GM21515 (cell line): ENCODE data around the gene SWT1.
A peak's percentile ranks its signal among the peaks of the same experiment; 100 is the strongest.
"Not testable (repeated sequence)": the region's sequence is repeated elsewhere in the genome, so short reads cannot be mapped to it uniquely, and the experiment has no call there.

Experiments used
- ATAC-seq: cut with Tn5 transposase; IDR thresholded peaks from one replicate; pipeline ENCODE4 v1.9.1; 2021; ENCODE audit not compliant: unreplicated experiment

Gene SWT1

DNA sequence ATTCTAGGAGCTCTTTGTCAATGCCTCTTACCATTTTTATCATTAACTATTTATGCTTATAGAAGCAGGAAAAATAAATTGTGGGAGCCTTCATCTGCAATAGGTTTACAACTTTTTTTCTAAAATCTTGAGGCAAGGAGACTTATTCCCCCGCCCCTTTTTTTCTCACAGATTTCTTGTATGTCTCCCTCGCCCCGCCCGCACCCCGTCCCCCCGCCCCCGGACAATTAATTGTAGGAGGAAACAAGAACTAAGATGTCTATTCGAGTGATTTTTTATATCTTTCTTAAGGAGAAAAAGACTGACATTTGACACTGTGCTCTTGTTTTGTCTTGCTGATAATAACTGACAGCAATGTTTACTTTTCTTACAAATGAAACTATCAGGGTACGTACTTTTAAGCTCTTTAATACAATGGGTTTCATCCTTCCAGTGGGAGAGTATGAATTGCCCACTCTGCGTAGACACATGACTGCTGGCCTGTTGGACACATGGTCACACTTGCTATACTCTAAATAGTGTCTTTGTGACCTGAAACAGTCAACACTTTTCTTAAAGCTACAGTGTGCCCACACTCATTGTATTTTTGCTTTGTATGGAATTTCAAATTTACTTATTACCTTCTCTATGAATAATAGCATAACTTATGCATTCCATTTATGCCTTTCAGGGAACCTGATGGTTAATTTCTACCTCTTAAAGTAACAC, 161.6 kb downstream of the SWT1 start:
- ATAC-seq = no peak

DNA sequence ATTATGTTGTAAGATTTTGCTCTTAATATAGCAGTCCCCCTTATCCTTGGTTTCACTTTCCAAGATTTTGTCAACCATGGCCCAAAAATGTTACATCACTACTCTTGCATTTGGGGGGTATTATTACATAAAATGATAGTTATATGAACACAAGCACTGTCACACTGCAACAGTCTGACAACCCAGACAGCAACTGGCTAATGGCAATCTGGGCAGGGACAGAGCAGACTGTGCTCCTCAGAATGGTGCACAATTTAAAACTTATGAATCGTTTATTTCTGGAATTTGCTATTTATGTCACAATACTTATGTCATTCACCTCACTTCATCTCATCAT, 162.1 kb downstream of the SWT1 start:
- ATAC-seq = no peak

DNA sequence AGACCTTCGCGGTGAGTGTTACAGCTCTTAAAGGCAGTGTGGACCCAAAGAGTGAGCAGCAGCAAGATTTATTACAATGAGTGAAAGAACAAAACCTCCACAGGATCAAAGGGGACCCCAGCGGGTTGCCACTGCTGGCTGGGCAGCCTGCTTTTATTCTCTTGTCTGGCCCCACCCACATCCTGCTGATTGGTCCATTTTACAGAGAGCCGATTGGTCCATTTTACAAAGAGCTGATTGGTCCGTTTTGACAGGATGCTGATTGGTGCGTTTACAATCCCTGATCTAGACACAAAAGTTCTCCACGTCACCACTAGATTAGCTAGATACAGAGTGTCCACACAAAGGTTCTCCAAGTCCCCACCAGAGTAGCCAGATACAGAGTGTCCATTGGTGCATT, 164.1 kb downstream of the SWT1 start:
- ATAC-seq = not testable (repeated sequence)

DNA sequence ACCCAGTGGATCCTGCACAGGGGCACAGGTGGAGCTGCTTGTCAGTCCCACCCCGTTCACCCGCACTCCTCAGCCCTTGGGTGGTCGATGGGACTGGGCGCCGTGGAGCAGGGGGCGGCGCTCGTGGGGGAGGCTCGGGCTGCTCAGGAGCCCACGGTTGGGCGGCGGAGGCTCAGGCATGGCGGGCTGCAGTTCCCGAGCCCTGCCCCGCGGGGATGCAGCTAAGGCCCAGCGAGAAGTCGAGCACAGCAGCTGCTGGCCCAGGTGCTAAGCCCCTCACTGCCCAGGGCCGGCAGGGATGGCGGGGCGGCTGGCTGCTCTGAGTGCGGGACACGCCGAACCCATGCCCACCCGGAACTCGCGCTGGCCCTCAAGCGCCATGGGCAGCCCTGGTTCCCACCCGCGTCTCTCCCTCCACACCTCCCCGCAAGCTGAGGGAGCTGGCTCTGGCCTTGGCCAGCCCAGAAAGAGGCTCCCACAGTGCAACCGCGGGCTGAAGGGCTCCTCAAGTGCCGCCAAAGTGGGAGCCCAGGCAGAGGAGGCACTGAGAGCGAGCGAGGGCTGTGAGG, 164.8 kb downstream of the SWT1 start:
- ATAC-seq = not testable (repeated sequence)

DNA sequence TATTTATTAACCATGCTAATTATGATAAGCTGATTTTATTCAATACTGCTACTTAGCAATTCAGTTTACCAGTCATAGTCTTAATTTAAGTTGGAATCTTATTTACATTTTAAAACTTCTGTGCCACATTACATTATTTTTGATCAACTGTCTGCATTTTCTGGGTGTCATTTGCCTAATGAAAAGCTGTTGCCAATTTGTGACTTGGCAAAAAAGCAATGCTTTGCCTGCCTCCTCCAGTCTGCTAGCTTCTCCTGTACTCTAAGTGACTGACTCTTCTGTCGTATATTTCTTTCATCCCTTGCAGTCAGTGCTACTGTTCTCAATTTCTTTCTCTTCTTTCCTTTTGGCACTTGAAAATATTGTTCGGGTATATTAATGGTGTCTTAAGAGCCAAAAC, 165.7 kb downstream of the SWT1 start:
- ATAC-seq = no peak

DNA sequence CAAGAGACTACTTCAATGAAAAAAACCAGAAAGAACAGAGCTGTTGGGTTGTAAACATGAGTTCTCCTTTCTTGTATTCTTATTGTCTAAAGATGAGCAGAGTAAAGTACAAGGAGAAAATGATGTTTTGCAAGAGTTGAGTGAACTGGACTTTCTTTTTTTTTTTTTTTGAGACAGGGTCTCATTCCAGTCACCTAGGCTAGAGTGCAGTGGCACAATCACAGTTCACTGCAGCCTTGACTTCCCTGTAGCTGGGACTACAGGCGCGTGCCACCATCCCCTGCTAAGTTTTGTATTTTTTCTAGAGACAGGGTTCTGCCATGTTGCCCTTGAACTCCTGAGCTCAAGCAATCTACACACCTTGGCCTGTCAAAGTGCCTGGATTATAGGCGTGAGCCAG, 167.2 kb downstream of the SWT1 start:
- ATAC-seq = no peak

DNA sequence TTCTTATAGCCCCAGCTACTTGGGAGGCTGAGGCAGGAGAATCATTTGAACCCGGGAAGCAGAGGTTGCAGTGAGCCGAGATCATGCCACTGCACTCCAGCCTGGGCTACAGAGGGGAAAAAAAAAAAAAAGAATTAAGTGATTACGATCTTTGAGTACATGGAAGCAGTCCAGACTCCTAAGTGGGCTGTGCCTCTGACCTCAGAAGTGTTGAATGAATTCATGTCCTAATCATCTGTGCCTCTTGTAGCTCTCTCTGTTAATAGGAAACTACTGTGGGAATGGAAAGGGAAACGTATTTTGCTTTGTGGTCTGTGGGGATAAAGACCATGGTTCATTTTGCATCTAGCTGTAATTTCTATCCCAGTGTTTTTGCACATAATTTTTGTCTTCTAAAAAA, 168.4 kb downstream of the SWT1 start:
- ATAC-seq = no peak

DNA sequence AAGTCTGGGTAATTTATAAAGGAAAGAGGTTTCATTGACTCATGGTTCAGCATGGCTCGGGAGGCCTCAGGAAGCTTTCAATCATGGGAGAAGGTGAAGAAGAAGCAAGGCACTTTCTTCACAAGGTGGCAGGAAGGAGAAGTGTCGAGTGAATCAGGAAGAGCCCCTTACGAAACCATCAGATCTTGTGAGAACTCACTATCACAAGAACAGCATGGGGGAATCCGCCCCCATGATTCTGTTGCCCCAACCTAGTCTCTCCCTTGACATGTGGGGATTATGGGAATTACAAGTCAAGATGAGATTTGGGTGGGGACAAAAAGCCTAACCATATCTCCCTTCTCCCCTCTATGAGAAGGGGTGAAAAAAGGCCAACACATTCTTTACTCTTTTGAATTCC, 171.3 kb downstream of the SWT1 start:
- no peak for ATAC-seq

DNA sequence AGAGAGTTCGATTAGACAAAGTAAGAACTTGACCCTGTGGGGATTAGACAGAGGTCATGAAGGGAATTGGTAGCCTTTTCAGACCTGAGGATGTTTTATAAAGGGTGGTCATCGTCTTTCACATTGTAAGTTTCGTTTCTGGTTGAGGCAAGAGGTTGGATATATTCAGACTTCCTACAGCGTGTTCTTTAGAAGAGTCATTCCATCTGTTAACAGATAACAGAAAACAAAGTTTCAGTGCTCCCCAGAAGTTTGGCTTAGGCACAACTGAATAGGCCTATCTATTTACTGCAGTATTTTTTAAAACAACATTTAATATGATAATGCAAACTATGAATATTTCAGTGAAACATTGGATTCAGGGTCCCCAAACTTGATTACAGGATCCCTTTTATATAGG, 177.2 kb downstream of the SWT1 start:
- ATAC-seq = no peak

DNA sequence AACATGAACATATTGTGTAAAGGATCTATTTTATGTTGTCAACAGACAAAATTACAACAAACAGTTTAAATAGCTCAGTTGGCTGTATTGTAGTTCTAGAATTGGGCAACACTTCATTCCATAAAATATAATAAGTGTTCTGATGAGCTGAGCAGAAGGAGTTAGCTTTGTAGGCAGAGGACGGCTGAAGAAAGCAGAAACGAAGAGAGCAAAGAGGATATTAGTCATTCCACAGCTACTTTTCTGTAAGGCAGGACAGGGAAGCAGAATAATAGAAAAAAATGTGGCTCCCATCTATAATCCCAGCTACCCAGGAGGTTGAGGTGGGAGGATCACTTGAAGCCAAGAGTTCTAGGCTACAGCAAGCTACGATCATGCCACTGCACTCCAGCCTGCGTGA, 180.3 kb downstream of the SWT1 start:
- ATAC-seq = no peak

DNA sequence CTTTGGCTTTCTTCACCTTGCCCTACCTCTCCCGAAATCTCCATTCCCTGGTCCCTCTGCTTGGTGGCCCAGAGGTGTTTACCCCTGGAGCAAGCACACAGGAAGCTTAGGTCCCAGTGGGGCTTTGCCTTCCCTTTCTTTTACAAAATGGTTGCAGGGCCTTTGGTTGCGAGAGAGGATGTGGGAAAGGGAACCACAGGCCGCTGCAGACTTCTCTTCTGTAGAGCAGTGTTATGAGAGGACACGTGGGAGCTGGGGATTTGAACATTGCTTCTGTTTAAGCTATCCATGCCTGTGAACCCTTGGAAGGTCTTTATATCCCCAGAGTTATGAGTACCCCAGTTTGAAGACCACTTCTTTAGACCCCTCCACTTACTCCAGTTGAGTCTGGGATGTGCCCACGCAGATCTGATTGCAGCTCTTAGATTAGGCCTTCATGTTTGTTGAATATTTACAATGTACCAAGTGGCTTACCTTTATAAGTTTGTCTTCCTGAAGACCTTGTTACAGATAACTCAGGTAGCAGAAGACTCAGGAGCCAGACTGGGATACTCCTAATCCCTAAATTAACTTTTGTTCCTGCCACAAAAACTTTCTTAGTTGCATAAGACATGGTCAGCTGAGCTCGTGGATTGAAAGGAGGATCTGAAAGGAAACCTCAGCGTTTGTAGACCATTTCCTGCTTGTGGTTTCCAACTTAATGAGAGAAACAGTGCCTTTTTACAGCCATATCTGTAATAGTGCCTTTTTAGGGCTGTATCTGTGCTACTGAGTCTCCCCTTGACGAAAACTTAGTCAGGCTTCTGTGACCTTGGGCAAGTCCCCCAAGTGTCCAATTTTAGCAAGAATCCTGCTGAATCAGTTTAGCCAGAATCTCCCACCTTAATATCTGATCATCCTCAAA, 182.0 kb downstream of the SWT1 start:
- peak; percentile 97 for ATAC-seq

DNA sequence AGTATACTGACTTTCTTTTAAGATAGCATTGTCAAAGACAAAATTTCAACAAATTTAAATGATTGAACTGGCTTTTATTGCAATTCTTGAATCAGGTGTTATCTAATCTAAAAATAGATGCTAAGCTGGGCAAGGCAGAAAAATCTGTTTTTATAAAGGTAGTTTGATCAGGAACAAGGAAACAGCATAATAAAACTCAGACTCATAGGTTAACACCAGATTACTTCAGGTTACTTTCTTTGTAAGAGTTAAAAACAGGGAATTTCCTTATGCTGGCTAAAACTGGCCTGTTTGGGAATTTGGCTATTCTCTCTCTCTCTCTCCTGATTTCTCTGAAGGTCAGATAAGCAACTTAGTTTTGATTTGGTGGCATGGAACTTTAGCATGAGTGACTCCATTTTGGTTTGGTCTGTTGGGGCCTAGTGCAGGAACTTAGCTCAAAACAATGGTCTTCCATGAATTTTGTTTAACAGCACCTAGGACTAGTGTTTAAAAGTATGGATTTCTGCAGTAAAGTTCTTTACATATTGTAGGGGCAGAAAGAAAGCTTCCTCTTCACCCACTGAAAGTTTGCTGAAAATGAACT, 184.3 kb downstream of the SWT1 start:
- ATAC-seq = no peak
